Mesenchymal stem cell (in vitro differentiated cells and primary cell): ENCODE data around the gene BICRAL.
A peak's percentile ranks its signal among the peaks of the same experiment; 100 is the strongest.

Source experiments
- DNase-seq: peaks from one replicate; pipeline ENCODE4 v3.0.0-alpha.2; 2013
- H2AFZ ChIP-seq: one replicate; pipeline ENCODE4 v1.6.1; 2013; ENCODE audit warnings: low read depth, mild to moderate bottlenecking, control low read depth, inconsistent platforms, low read length, moderate library complexity
- H2AK5ac ChIP-seq: 2 replicates; pipeline ENCODE4 v1.6.1; 2013; ENCODE audit warnings: low read length, moderate library complexity, mild to moderate bottlenecking, inconsistent platforms; ENCODE audit not compliant: severe bottlenecking
- H2BK120ac ChIP-seq: one replicate; pipeline ENCODE4 v1.6.1; 2013; ENCODE audit warnings: low read depth, mild to moderate bottlenecking, inconsistent platforms, low read length, moderate library complexity
- H2BK12ac ChIP-seq, 2 experiments: one replicate each; pipeline ENCODE4 v1.6.1; 2013; ENCODE audit warnings: inconsistent platforms in 2 of 2, low read length in 2 of 2, mild to moderate bottlenecking in 2 of 2, moderate library complexity in 2 of 2, control low read depth in 1 of 2
- H2BK15ac ChIP-seq: one replicate; pipeline ENCODE4 v1.6.1; 2013; ENCODE audit warnings: mild to moderate bottlenecking, low read depth, inconsistent platforms; ENCODE audit not compliant: poor library complexity, severe bottlenecking
- H2BK5ac ChIP-seq: 2 replicates; pipeline ENCODE4 v1.6.1; 2013; ENCODE audit warnings: low read depth, mild to moderate bottlenecking, low read length, control low read depth, inconsistent platforms; ENCODE audit not compliant: poor library complexity, severe bottlenecking
- H3K14ac ChIP-seq, 2 experiments: one replicate each; pipeline ENCODE4 v1.6.1; 2013; ENCODE audit warnings: inconsistent platforms in 2 of 2, low read length in 2 of 2, control low read depth in 1 of 2, mild to moderate bottlenecking in 1 of 2, moderate library complexity in 1 of 2
- H3K18ac ChIP-seq, 2 experiments: one replicate each; pipeline ENCODE4 v1.6.1; 2013; ENCODE audit warnings: inconsistent platforms in 2 of 2, low read length in 2 of 2, control low read depth in 1 of 2, low read depth in 1 of 2, mild to moderate bottlenecking in 1 of 2
- H3K23ac ChIP-seq, 2 experiments: one replicate each; pipeline ENCODE4 v1.6.1; 2013; ENCODE audit warnings: inconsistent platforms in 2 of 2, low read length in 2 of 2, mild to moderate bottlenecking in 2 of 2, moderate library complexity in 2 of 2, control low read depth in 1 of 2
- H3K27ac ChIP-seq: 2 replicates; pipeline ENCODE4 v1.5.1; 2013; ENCODE audit warnings: mild to moderate bottlenecking, moderate library complexity, low read length, control low read depth, inconsistent platforms; ENCODE audit not compliant: poor library complexity, severe bottlenecking
- H3K27me3 ChIP-seq, 2 experiments: 2 replicates each; pipeline versions ENCODE4 v1.6.1 to v1.7.0; 2013; ENCODE audit warnings: low read length in 2 of 2, mild to moderate bottlenecking in 2 of 2, moderate library complexity in 2 of 2, control low read depth in 1 of 2, inconsistent platforms in 1 of 2; ENCODE audit not compliant: control insufficient read depth in 1 of 2, insufficient read depth in 1 of 2
- H3K36me3 ChIP-seq, 2 experiments: 2 replicates each; pipeline versions ENCODE4 v1.6.1 to v1.7.0; 2013; ENCODE audit warnings: low read length in 2 of 2, control low read depth in 1 of 2, inconsistent platforms in 1 of 2, low read depth in 1 of 2, mild to moderate bottlenecking in 1 of 2; ENCODE audit not compliant: insufficient read depth in 2 of 2, control insufficient read depth in 1 of 2
- H3K4ac ChIP-seq, 2 experiments: one replicate each; pipeline ENCODE4 v1.6.1; 2013; ENCODE audit warnings: inconsistent platforms in 2 of 2, low read length in 2 of 2, mild to moderate bottlenecking in 2 of 2, moderate library complexity in 2 of 2, control low read depth in 1 of 2, low read depth in 1 of 2
- H3K4me1 ChIP-seq: 2 replicates; pipeline ENCODE4 v1.6.1; 2013; ENCODE audit warnings: low read depth, low read length, control low read depth; ENCODE audit not compliant: control insufficient read depth, insufficient read depth
- H3K4me2 ChIP-seq: 2 replicates; pipeline ENCODE4 v1.6.1; 2013; ENCODE audit warnings: low read length, mild to moderate bottlenecking, inconsistent platforms; ENCODE audit not compliant: poor library complexity, severe bottlenecking
- H3K4me3 ChIP-seq, 2 experiments: 2 replicates each; pipeline versions ENCODE4 v1.5.1 to v1.7.0; 2013; ENCODE audit warnings: low read length in 2 of 2, mild to moderate bottlenecking in 2 of 2, control low read depth in 1 of 2, low read depth in 1 of 2; ENCODE audit not compliant: insufficient read depth in 1 of 2
- H3K79me1 ChIP-seq: replicated peaks from 2 replicates; pipeline ENCODE4 v1.6.1; 2013; ENCODE audit warnings: mild to moderate bottlenecking, control low read depth, low read length, inconsistent platforms; ENCODE audit not compliant: poor library complexity, severe bottlenecking
- H3K9ac ChIP-seq: 2 replicates; pipeline ENCODE4 v1.7.0; 2013; ENCODE audit warnings: mild to moderate bottlenecking, low read length, moderate library complexity
- H3K9me3 ChIP-seq: 2 replicates; pipeline ENCODE4 v1.7.0; 2013; ENCODE audit warnings: mild to moderate bottlenecking, low read length; ENCODE audit not compliant: control insufficient read depth
- H4K8ac ChIP-seq: one replicate; pipeline ENCODE4 v1.6.1; 2013; ENCODE audit warnings: inconsistent platforms, mild to moderate bottlenecking, low read length, moderate library complexity
- H4K91ac ChIP-seq: one replicate; pipeline ENCODE4 v1.6.1; 2013; ENCODE audit warnings: mild to moderate bottlenecking, low read length, inconsistent platforms
- WGBS: methylation state at CpG from one replicate; pipeline ENCODE4 v1.1.7; 2013; ENCODE audit warnings: mixed read lengths; 5-methylcytosine and 5-hydroxymethylcytosine counted together

Gene BICRAL

GRCh38 chr6:42779521-42779920, 2.3 kb upstream of the BICRAL start:
- no peak overlapping the region for H2BK12ac ChIP-seq
- H4K91ac ChIP-seq = no peak overlapping the region
- H2BK15ac ChIP-seq = no peak overlapping the region
- no peak overlapping the region for H2AFZ ChIP-seq
- 96% methylated on average over 6 of the region's 6 CpGs for WGBS
- H3K79me1 ChIP-seq = peaks cover 9% of the 10 kb centered on the region
- H3K14ac ChIP-seq = no peak overlapping the region
- peaks cover 13% of the 10 kb centered on the region for H3K4me1 ChIP-seq
- H3K18ac ChIP-seq = no peak overlapping the region
- H3K23ac ChIP-seq = no peak overlapping the region
- H3K9ac ChIP-seq = no peak overlapping the region
- no peak overlapping the region for H2BK5ac ChIP-seq
- H2BK120ac ChIP-seq = no peak overlapping the region
- H3K27me3 ChIP-seq = no peaks in the 10 kb centered on the region
- H4K8ac ChIP-seq = no peak overlapping the region
- no peak for DNase-seq
- no peaks in the 10 kb centered on the region for H3K36me3 ChIP-seq
- H3K4ac ChIP-seq = no peak overlapping the region
- H3K9me3 ChIP-seq = no peaks in the 10 kb centered on the region
- no peak overlapping the region for H3K27ac ChIP-seq
- H2AK5ac ChIP-seq = peak overlapping the region; percentile 17
- H3K4me2 ChIP-seq = no peak overlapping the region
- H3K4me3 ChIP-seq = no peak overlapping the region

- H3K9ac ChIP-seq = peak overlapping the region; percentile 97
- no peaks in the 10 kb centered on the region for H3K36me3 ChIP-seq
- H2BK5ac ChIP-seq = peak overlapping the region; percentile 82
- no peak overlapping the region for H2AK5ac ChIP-seq
- H3K79me1 ChIP-seq = peaks cover 5% of the 10 kb centered on the region
- H3K23ac ChIP-seq = no peak overlapping the region
- H3K4ac ChIP-seq = no peak overlapping the region
- no peak overlapping the region for H3K4me2 ChIP-seq
- no peak overlapping the region for H2BK15ac ChIP-seq
- H3K14ac ChIP-seq = no peak overlapping the region
- 0% methylated on average over 1 of the region's 4 CpGs for WGBS
- no peak overlapping the region for H4K91ac ChIP-seq
- no peaks in the 10 kb centered on the region for H3K9me3 ChIP-seq
- H2BK12ac ChIP-seq = no peak overlapping the region
- peak overlapping the region; percentile 72 for H3K27ac ChIP-seq
- no peak overlapping the region for H2BK120ac ChIP-seq
- peak; percentile 55 for DNase-seq
- H3K4me3 ChIP-seq = peak overlapping the region in 1 of 2 experiments; percentile 71
- H3K4me1 ChIP-seq = peaks cover 14% of the 10 kb centered on the region
- H3K27me3 ChIP-seq = no peaks in the 10 kb centered on the region
- H4K8ac ChIP-seq = no peak overlapping the region
- H3K18ac ChIP-seq = no peak overlapping the region
- no peak overlapping the region for H2AFZ ChIP-seq
Measured at GRCh38 chr6:42781546-42781795, 381 bp upstream of the BICRAL start.

DNA sequence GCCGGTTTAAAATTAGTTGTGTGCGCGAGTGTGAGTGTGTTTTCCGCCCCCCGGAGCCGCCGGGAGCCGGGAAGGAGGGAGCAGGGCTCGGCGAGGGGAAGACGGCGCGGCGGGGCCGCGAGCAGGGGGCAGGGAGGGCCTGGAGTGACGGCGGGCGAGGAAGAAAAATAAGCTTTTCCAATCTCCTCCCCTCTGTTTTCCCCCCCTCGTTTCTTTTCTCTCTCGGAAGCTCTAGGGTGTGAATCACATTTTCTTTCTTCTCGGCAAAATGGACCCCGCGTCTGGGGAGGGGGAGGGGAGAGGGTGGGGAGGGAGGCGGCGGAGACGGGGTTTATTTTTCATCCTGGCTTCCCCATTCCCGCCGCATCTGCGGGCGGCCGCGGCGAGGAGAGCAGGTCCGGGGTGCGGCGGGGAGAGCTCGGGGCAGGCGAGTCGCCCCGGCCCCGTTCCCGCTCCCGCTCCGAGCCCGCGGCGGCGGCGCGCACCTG, 881 bp downstream of the BICRAL start:
- Histone ChIP-seq H3K14ac (peak overlapping the region; percentile 92 to 99), H2BK15ac (peak overlapping the region; percentile 89), H3K23ac (peak overlapping the region; percentile 99 to 100), H2BK12ac (no peak overlapping the region), H3K4me1 (peaks cover 16% of the 10 kb centered on the region), H3K27me3 (no peaks in the 10 kb centered on the region), H3K4me3 (peak overlapping the region; percentile 81 to 96), H2BK5ac (peak overlapping the region; percentile 100), H2AFZ (no peak overlapping the region), H3K36me3 (no peaks in the 10 kb centered on the region), H2AK5ac (peak overlapping the region; percentile 97), H2BK120ac (peak overlapping the region; percentile 99), H3K79me1 (peaks cover 7% of the 10 kb centered on the region), H4K8ac (peak overlapping the region; percentile 99), H4K91ac (peak overlapping the region; percentile 100), H3K4ac (peak overlapping the region; percentile 100), H3K9me3 (no peaks in the 10 kb centered on the region), H3K4me2 (peak overlapping the region; percentile 65), H3K18ac (peak overlapping the region; percentile 99 to 100), H3K27ac (peak overlapping the region; percentile 99), H3K9ac (peak overlapping the region; percentile 97)
- peak; percentile 93 for DNase-seq
- WGBS = 0% methylated on average over 13 of the region's 51 CpGs

DNA sequence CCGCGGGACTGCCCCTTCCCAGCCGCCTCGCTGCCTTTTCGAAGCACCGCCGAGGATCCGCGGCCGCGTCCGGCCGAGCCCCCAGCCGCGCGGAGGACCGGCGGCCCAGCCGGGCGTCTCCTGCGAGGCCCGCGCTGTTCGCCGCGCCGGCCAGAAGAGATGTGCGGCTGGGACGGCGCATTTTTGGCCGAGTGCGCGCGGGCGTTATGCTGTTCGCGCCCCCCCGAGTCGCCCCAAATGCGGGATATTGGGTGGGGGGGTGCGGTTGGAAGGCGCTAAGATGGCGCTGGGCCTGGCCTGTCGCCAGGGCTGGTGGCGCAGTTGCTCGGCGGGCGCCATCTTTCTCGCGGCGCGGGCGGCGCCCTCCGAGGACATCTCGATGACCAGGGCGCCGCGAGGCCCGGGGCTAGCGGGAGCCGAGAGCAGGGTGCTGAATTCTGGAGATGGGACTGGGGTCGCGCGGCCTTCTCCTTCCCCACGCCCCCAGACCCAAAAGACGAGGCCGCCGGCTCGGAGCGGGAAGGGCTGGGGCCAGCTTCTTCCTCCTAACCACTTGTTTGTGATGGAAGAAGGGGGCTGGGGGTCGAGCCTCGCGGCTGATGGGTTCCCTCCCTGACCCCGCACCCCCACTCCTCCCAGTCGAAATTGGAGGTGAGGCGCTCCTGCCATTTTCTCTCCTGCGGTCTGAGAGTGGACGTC, 1.5 kb downstream of the BICRAL start:
- H3K4me1 ChIP-seq = peaks cover 16% of the 10 kb centered on the region

More for the DNA sequence above, 1.5 kb downstream of the BICRAL start:
- Histone ChIP-seq H2BK5ac (peak overlapping the region; percentile 100), H3K27ac (peak overlapping the region; percentile 75), H3K14ac (peak overlapping the region; percentile 92 to 99), H3K27me3 (no peaks in the 10 kb centered on the region), H3K36me3 (peaks cover under 1 to 2% of the 10 kb centered on the region in 2 experiments), H2BK12ac (peak overlapping the region in 1 of 2 experiments; percentile 72), H2BK15ac (peak overlapping the region; percentile 89), H2BK120ac (peak overlapping the region; percentile 99), H3K4me2 (peak overlapping the region; percentile 65), H2AK5ac (peak overlapping the region; percentile 97), H3K18ac (peak overlapping the region; percentile 99 to 100), H2AFZ (peak overlapping the region; percentile 71), H3K79me1 (peaks cover 7% of the 10 kb centered on the region), H4K91ac (peak overlapping the region; percentile 100), H3K9me3 (no peaks in the 10 kb centered on the region), H4K8ac (peak overlapping the region; percentile 99), H3K23ac (peak overlapping the region; percentile 99 to 100), H3K4ac (peak overlapping the region; percentile 100), H3K4me3 (peak overlapping the region; percentile 81 to 96), H3K9ac (peak overlapping the region; percentile 97)
- WGBS = under 1% methylated on average over 50 of the region's 79 CpGs
- DNase-seq = peak; percentile 75
